GM12801 (cell line): ENCODE measurements around the gene SEPTIN11.

Source experiments
- CTCF ChIP-seq: IDR thresholded peaks from one replicate; pipeline ENCODE4 v1.5.1; 2011; ENCODE audit warnings: control low read depth; ENCODE audit not compliant: insufficient read length; ENCODE audit errors: extremely low read depth

SEPTIN11 gene

DNA sequence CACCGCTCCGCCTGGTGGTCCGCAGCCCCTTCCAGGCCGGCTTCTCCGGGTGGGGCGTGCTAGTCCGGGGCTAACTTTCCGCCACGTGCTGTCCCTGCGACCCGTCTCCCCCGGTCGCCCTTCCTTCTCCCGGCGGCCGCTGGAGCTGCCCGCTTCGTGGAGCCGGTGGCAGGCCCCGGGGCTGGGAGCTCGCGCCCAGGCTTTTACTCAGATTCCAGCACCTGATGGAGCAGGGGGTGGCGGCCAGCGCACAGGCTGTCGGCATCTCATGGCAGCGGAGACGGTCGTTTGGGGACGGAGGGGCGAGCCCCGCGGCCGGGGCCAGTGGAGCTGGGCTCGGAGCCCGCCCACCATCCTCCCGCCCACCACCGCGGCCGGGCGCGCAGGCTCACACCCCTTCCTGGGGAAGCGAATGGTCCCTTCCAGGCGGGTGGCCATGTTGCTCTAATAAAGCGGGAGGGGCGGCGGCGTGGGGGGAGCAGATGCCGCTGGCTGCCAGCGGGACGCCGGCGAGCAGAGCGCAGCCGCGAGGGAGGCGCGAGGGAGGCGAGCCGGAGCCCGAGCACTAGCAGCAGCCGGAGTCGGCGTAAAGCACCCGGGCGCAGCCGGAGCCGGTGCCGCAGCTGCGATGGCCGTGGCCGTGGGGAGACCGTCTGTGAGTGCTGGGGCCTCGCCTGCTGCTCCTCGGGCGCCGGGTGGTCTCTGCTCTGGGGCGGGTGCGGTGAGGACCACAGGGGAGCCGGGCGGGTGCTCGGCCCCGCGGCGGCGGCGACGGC is at the start of gene SEPTIN11:
Gene SEPTIN11, plus strand, starts transcription at position 477 of the 776 bp plus-strand sequence. Its CDS starts 152 bp downstream, at position 629.
- TF ChIP-seq CTCF, result no peak

GRCh38 chr4:76902233-76902890 is 47.2 kb upstream of the SEPTIN11 start:
- TF ChIP-seq CTCF, result no peak

- TF ChIP-seq CTCF, result no peak
Measured at GRCh38 chr4:76904646-76905190, 44.8 kb upstream of the SEPTIN11 start.

DNA sequence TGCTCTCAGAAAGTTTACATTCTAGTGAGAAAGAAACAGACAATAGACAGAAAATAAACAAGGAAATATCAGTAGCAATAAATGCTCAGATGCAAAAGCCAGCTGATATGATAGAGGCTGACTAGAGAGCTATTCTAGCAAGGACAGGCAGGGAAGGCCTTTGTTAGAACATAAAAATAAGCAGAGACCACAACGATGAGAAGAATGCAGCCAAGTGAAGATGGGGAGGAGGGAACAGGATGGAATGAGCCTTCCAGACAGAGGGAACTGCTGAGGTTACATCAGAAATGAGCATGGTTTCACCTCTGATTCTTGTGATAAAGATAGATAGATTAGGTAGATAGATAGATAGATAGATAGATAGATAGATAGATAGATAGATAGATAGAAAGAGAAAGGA is 44.0 kb upstream of the SEPTIN11 start:
- no peak for TF ChIP-seq CTCF

DNA sequence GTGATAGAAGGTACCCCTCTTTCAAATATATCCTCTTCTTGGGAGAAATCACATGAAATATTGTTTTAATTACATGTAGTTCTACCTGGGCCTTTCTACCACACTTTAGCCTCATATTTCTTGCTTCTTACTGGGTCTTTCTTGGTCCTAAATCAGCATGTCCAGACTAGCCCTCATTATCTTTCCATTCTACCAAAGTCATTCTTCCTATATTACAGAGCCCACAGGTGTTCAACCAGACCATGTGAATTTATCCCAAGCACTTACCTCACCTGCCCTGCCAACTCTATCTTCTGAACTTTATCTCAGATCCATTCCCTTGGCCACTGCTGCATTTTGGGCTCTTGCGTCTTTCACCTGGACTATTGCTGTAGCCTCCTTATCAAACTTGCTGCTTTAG is 39.8 kb upstream of the SEPTIN11 start:
- no peak for TF ChIP-seq CTCF

GRCh38 chr4:76920715-76921114 is 28.8 kb upstream of the SEPTIN11 start:
- TF ChIP-seq CTCF, result no peak

- no peak for TF ChIP-seq CTCF
Measured at GRCh38 chr4:76923619-76924357, 25.8 kb upstream of the SEPTIN11 start.
